K562 (cell line): Measurements from ENCODE around the gene SP2. TPM values are rescaled to one million over a fixed set of nuclear protein-coding genes. Genes with fewer than 3 reads are reported as not detected.

ENCODE experiments used
- L3MBTL2 ChIP-seq: fragments of 450-650 bp; IDR thresholded peaks from 2 replicates; pipeline ENCODE4 v1.6.1; 2016; ENCODE audit warnings: mild to moderate bottlenecking, moderate library complexity
- RCOR1 ChIP-seq, 2 experiments: IDR thresholded peaks; 2 replicates each; pipeline ENCODE4 v1.6.1; 2012; ENCODE audit warnings: low read depth in 2 of 2, low read length in 2 of 2, borderline replicate concordance in 1 of 2, improper control_type of control experiment in 1 of 2
- SIN3B ChIP-seq: fragments of 450-650 bp; IDR thresholded peaks from 2 replicates; pipeline ENCODE4 v1.6.1; 2017; ENCODE audit warnings: low read depth, mild to moderate bottlenecking, moderate library complexity
- SP2 ChIP-seq: IDR thresholded peaks from 2 replicates; pipeline ENCODE4 v1.6.1; 2011; ENCODE audit warnings: mild to moderate bottlenecking, low read depth, low read length, moderate library complexity; ENCODE audit not compliant: poor library complexity, severe bottlenecking; ENCODE audit errors: extremely low read depth
- XRCC3 ChIP-seq: fragments of 450-650 bp; IDR thresholded peaks from 2 replicates; pipeline ENCODE4 v1.6.1; 2017; ENCODE audit warnings: mild to moderate bottlenecking, moderate library complexity
- ZNF133 ChIP-seq: fragments of 250-450 bp; sonication (Bioruptor Pico); IDR thresholded peaks from 2 replicates; pipeline ENCODE4 v1.4.0; 2020; ENCODE audit warnings: mild to moderate bottlenecking
- ZNF24 ChIP-seq: fragments of 450-650 bp; IDR thresholded peaks from 2 replicates; pipeline ENCODE4 v1.6.1; 2016
- polyA plus RNA-seq, 8 experiments: library from polyadenylated mRNA; depleted of rRNA in 4 of 8; stranded (reverse) in 5 of 8; unstranded in 3 of 8; fragments of >200 nt; fragmentation: Nextera tagmentation in 2 of 8; fragmentation: Illumina TruSeq in 1 of 8; extraction: Ambion mirVana in 2 of 8; extraction: Trizol in 1 of 8; gene quantifications; 2 replicates each; pipeline versions ENCODE4 v1.2.1 to v1.2.3, GENCODE V29; 2011 to 2014; ENCODE audit warnings: inconsistent platforms in 1 of 8, missing spikeins in 1 of 8
- total RNA-seq, 7 experiments: library from RNA; depleted of rRNA in 6 of 7; stranded (reverse); fragments of >200 nt in 6 of 7; fragmentation: Illumina TruSeq in 2 of 7; extraction: Trizol in 2 of 7; gene quantifications; 2 replicates each; pipeline versions ENCODE4 v1.2.1 to v1.2.3, GENCODE V29; 2011 to 2021; ENCODE audit warnings: low replicate concordance in 1 of 7
- TF ChIP-seq, protein P1 (sequence below), 2 experiments: fragments of 450-650 bp in 1 of 2; sonication (generic) in 1 of 2; formaldehyde crosslinking in 1 of 2; IDR thresholded peaks; 2 replicates each; pipeline versions ENCODE4 v1.7.1 to v1.9.0; 2016 to 2022; ENCODE audit warnings: inconsistent platforms in 1 of 2, mild to moderate bottlenecking in 1 of 2, missing genetic modification reagents in 1 of 2
- TF ChIP-seq, protein P2 (sequence below): fragments of 250-450 bp; sonication (Bioruptor Pico); IDR thresholded peaks from 2 replicates; pipeline ENCODE4 v1.4.0; 2020; ENCODE audit warnings: mild to moderate bottlenecking, moderate library complexity
- TF ChIP-seq, protein P3 (sequence below): fragments of 450-650 bp; IDR thresholded peaks from 2 replicates; pipeline ENCODE4 v1.6.1; 2016
- TF ChIP-seq, protein P4 (sequence below), 2 experiments: fragments of 150-350 bp in 1 of 2; IDR thresholded peaks; 2 replicates each; pipeline ENCODE4 v1.6.1; 2012 to 2016; ENCODE audit warnings: low read depth in 2 of 2, low read length in 2 of 2, mild to moderate bottlenecking in 1 of 2, moderate library complexity in 1 of 2

SP2 gene
- total and polyA plus RNA-seq, 9 of the 15 experiments (the other 6 are each of a cell fraction or from before 2014, with no cell fraction given), result 0.77 to 22.3 (median 2.3) TPM

DNA sequence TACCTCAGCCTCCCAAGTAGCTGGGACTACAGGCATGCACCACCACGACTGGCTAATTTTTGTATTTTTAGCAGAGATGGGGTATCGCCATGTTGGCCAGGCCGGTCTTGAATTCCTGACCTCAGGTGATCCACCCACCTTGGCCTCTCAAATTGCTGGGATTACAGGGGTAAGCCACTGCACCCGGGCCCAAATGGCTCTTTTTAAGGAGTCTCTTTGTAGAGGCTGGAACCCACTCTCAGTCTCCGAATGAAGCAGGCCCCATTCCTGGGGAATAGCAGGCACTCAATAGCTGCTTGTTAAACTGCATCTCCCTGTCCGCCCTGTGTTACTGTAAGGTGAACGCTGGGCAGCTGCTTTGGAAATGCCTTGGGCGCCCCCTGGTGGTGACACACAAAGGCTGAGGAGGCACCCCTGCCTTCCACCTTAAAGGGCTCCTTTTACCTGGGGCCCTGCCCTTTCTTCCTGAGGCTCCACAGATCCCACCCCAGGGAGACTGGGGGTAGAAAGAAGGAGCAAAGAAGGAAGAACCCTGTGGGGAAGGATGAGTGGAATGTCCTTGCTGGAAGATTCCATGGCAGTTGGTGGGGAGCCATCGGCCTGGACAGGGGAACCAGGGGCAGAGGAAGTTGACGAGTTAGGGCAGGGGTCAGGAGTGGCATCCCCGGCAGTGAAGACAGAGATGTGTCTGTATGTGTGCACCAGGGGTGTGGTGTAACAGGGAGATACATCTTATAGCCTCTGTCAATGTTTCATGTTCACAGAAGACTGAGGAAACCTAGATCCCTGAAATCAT, 6.1 kb upstream of the SP2 start (continued):
- TF ChIP-seq, protein P1, sequence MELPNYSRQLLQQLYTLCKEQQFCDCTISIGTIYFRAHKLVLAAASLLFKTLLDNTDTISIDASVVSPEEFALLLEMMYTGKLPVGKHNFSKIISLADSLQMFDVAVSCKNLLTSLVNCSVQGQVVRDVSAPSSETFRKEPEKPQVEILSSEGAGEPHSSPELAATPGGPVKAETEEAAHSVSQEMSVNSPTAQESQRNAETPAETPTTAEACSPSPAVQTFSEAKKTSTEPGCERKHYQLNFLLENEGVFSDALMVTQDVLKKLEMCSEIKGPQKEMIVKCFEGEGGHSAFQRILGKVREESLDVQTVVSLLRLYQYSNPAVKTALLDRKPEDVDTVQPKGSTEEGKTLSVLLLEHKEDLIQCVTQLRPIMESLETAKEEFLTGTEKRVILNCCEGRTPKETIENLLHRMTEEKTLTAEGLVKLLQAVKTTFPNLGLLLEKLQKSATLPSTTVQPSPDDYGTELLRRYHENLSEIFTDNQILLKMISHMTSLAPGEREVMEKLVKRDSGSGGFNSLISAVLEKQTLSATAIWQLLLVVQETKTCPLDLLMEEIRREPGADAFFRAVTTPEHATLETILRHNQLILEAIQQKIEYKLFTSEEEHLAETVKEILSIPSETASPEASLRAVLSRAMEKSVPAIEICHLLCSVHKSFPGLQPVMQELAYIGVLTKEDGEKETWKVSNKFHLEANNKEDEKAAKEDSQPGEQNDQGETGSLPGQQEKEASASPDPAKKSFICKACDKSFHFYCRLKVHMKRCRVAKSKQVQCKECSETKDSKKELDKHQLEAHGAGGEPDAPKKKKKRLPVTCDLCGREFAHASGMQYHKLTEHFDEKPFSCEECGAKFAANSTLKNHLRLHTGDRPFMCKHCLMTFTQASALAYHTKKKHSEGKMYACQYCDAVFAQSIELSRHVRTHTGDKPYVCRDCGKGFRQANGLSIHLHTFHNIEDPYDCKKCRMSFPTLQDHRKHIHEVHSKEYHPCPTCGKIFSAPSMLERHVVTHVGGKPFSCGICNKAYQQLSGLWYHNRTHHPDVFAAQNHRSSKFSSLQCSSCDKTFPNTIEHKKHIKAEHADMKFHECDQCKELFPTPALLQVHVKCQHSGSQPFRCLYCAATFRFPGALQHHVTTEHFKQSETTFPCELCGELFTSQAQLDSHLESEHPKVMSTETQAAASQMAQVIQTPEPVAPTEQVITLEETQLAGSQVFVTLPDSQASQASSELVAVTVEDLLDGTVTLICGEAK (IDR thresholded peaks at IDR 0.05), result no peak
- TF ChIP-seq, protein P1 (CRISPR knock-in tag; IDR thresholded peaks at IDR 0.05), result no peak
- TF ChIP-seq L3MBTL2 (0 out of 2 replicates have a peak, but pooled peaks have one; percentile 20), SP2 (no peak), ZNF133 (no peak), ZNF24 (no peak; the same call in 1 of the 2 replicates), XRCC3 (no peak), RCOR1 (IDR thresholded peaks at IDR 0.05; ENCODE audit: borderline replicate concordance in 1 of 2, low read depth in 2 of 2, low read length in 2 of 2) (peak in 1 of 2 experiments; percentile 57; a peak in 1 of 4 replicates), SIN3B (no peak)
- TF ChIP-seq, protein P2, sequence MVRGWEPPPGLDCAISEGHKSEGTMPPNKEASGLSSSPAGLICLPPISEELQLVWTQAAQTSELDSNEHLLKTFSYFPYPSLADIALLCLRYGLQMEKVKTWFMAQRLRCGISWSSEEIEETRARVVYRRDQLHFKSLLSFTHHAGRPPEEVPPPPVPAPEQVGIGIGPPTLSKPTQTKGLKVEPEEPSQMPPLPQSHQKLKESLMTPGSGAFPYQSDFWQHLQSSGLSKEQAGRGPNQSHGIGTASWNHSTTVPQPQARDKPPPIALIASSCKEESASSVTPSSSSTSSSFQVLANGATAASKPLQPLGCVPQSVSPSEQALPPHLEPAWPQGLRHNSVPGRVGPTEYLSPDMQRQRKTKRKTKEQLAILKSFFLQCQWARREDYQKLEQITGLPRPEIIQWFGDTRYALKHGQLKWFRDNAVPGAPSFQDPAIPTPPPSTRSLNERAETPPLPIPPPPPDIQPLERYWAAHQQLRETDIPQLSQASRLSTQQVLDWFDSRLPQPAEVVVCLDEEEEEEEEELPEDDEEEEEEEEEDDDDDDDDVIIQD (CRISPR knock-in tag), result no peak
- TF ChIP-seq, protein P3, sequence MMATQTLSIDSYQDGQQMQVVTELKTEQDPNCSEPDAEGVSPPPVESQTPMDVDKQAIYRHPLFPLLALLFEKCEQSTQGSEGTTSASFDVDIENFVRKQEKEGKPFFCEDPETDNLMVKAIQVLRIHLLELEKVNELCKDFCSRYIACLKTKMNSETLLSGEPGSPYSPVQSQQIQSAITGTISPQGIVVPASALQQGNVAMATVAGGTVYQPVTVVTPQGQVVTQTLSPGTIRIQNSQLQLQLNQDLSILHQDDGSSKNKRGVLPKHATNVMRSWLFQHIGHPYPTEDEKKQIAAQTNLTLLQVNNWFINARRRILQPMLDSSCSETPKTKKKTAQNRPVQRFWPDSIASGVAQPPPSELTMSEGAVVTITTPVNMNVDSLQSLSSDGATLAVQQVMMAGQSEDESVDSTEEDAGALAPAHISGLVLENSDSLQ, result no peak
- TF ChIP-seq, protein P4, sequence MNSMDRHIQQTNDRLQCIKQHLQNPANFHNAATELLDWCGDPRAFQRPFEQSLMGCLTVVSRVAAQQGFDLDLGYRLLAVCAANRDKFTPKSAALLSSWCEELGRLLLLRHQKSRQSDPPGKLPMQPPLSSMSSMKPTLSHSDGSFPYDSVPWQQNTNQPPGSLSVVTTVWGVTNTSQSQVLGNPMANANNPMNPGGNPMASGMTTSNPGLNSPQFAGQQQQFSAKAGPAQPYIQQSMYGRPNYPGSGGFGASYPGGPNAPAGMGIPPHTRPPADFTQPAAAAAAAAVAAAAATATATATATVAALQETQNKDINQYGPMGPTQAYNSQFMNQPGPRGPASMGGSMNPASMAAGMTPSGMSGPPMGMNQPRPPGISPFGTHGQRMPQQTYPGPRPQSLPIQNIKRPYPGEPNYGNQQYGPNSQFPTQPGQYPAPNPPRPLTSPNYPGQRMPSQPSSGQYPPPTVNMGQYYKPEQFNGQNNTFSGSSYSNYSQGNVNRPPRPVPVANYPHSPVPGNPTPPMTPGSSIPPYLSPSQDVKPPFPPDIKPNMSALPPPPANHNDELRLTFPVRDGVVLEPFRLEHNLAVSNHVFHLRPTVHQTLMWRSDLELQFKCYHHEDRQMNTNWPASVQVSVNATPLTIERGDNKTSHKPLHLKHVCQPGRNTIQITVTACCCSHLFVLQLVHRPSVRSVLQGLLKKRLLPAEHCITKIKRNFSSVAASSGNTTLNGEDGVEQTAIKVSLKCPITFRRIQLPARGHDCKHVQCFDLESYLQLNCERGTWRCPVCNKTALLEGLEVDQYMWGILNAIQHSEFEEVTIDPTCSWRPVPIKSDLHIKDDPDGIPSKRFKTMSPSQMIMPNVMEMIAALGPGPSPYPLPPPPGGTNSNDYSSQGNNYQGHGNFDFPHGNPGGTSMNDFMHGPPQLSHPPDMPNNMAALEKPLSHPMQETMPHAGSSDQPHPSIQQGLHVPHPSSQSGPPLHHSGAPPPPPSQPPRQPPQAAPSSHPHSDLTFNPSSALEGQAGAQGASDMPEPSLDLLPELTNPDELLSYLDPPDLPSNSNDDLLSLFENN (IDR thresholded peaks at IDR 0.05; ENCODE audit: low read depth in 2 of 2, low read length in 2 of 2), result no peak
